Activated CD4-positive, alpha-beta T cell treated with anti-CD3 and anti-CD28 coated beads for 36 hours (primary cell): ENCODE data around the gene PTK6. TPM values are rescaled to one million over a fixed set of nuclear protein-coding genes. Genes with fewer than 3 reads are reported as not detected.

Experiments used
- ATAC-seq: fragments of 200-7000 bp; cut with Tn5 transposase; one replicate; pipeline ENCODE4 v1.10.0; 2021; ENCODE audit warnings: mild to moderate bottlenecking, moderate library complexity
- CTCF ChIA-PET: fragments of 350-600 bp; sonication (Branson Sonifier 250); formaldehyde crosslinking; loops from one replicate; lab custom pipeline; 2021; ENCODE audit warnings: antibody characterized with exemption; lab: Charles Lee
- POLR2A ChIA-PET: fragments of 350-600 bp; sonication (Branson Sonifier 250); formaldehyde crosslinking; loops from one replicate; lab custom pipeline; 2021; ENCODE audit warnings: antibody characterized with exemption, inconsistent platforms; lab: Charles Lee
- DNase-seq: peaks from one replicate; pipeline ENCODE4 v3.0.0-alpha.2; 2020
- H3K27ac Mint-ChIP-seq: one replicate; pipeline ENCODE4 v1.8.0; 2021; ENCODE audit warnings: mixed read lengths
- H3K27me3 Mint-ChIP-seq: one replicate; pipeline ENCODE4 v1.8.0; 2021; ENCODE audit warnings: mixed read lengths
- H3K36me3 Mint-ChIP-seq: one replicate; pipeline ENCODE4 v1.8.0; 2021; ENCODE audit warnings: low read depth, mixed read lengths
- H3K4me1 Mint-ChIP-seq: one replicate; pipeline ENCODE4 v1.8.0; 2021; ENCODE audit warnings: mixed read lengths
- H3K4me3 Mint-ChIP-seq: one replicate; pipeline ENCODE4 v1.8.0; 2021; ENCODE audit warnings: mild to moderate bottlenecking, moderate library complexity, mixed read lengths
- H3K9me3 Mint-ChIP-seq: one replicate; pipeline ENCODE4 v1.8.0; 2021; ENCODE audit warnings: low read depth, mixed read lengths
- intact Hi-C, 2 experiments: fragments of 100-400 bp; cut with DNase I in 1 of 2; cut with micrococcal nuclease in 1 of 2; formaldehyde crosslinking; loops; one replicate each; pipeline versions ENCODE4 v1.14.2 to v1.15.1; 2022 to 2024; cut with DNase I, micrococcal nuclease
- total RNA-seq, 2 experiments: library from RNA; stranded (reverse); gene quantifications; one replicate each; pipeline ENCODE4 v1.2.3, GENCODE V29; 2021

Gene PTK6
- total RNA-seq, 2 experiments from 2014 or later = 0.25 to 0.48 TPM

DNA sequence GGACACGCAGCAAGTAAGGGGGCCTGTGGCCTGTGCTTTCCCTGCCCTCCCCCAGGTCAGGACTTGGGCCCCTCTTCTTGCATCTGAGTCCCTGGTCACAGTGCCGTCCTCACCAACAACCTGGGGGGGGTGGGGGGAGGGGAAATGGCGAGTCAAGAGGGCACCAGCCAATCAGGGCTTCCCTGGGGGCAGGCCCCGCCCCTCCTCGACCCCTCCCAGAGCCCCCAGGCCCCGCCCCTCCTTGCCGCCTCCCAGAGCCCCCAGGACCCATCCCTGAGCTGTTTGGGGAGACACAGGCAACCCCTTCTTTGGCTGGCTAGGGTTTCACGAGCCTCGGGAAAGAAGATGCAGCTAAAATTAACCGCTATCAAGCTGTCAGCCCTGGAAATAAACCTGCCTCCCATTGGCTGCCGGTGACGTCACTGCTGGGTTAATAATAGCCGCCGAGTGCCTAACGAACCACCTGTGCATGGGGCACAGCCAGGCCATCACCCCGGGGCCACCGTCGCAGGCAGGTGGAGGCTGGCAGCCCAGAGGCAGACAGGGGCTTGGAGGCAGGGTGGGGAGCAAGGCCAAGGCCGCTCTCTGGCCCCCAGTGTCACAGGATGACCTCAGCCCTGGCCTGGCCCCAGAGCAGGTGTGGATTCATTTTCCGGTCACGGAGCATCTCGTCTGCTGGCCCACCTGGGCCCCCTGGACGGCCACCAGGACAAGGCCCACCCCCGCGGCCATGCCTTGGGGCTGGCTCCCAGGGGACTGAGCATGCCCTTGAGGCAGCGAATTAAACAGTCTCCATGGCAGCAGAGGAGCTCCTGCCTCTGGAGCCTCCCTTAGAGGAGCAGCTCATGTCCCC is 35.1 kb downstream of the PTK6 start:
- Mint-ChIP-seq H3K9me3 (peaks cover 7% of the 10 kb centered on the region), H3K27me3 (peaks cover 17% of the 10 kb centered on the region), H3K36me3 (no peaks in the 10 kb centered on the region), H3K4me3 (no peak overlapping the region), H3K27ac (no peak overlapping the region), H3K4me1 (peaks cover 3% of the 10 kb centered on the region)
- DNase-seq (no peak), ATAC-seq (no peak)
- intact Hi-C loops = no loop called here
- ChIA-PET CTCF (interaction anchor here (1.5 kb wide), 1 partner anchor 20 kb away, joined by 4 read pairs; no protein-coding TSS in a partner anchor), POLR2A (no interaction called here)

DNA sequence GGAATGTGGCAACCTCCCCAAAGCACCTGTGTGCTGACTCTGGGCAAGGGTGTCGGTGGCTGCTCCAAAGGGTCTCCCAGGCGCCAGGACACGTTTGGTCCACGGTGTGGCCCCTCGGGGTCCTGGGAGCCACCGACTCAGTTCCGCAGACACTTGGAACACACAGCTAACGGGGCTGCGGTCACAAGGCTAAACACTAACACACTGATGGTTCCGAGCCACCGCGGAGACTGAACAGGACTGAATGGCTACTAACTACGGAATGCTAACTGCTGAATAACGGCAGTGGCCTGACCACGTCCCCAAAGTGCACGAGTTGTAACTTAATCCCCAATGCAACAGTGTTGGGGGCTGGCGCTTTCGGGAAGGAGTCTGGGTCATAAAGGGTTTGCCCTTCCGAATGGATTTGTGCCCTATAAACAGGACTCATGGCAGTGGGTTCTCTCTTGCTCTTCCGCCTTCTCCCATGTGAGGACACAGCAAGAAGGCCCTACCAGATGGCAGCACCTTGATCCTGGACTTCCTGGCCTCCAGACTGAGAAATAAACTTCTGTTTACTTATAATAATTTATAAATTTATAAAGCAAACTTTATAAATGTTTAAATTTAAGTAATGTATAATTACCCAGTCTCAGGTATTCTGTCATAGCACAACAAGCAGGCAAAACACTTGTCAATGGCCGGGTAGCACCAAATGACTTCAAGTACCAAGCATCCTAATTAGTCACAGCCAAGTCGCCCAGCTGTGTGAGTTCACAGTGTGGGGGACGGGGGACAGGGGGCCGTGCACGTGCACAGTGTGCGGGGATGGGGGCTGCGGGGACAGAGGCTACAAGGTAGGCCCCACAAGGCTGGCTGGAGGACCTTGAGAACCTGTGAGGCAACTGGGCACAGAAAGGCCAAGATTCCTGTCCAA is 36.0 kb downstream of the PTK6 start:
- POLR2A ChIA-PET = no interaction called here
- Mint-ChIP-seq H3K27me3 (peaks cover 20% of the 10 kb centered on the region), H3K9me3 (peaks cover 7% of the 10 kb centered on the region), H3K36me3 (no peaks in the 10 kb centered on the region), H3K4me1 (peaks cover 1% of the 10 kb centered on the region), H3K4me3 (no peak overlapping the region), H3K27ac (no peak overlapping the region)
- CTCF ChIA-PET = no interaction called here
- ATAC-seq (no peak), DNase-seq (no peak)
- intact Hi-C loops = no loop called here

DNA sequence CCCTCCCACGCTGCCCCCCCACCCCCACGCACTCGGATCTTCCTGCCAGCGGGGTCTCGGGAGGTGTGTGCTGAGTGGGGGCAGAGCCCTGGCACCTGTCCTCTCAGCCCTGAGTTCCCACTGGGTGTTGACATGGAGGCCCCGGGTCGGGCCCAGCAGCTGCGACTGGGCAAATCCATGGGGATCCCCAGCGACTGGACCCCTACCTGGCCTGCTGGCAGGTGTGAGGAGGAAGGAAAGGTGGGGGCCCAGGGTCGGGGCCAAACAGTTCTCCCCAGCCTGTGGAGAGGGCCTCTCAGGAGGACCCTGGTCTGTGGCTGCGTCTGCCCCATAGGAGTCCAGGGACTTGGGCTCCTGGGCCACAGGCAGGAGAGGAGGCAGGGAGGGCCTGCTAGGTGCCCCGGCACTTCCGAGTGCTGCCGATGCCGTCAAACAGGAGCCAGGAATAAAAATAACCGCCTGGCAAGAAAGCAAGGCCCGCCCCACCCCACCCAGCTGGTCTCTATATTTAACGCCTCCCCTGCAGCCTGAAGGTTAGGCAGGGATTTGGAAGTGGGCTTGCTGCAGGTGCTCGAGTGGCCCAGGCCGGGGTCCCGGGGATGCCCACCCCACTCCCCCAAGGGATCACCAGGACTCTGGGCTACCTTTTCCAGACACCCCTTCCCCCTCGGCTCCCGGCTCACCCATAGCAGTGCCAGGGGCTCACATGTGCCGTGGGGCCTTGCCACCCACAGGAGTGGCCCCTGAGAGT is 36.9 kb downstream of the PTK6 start:
- no peak for DNase-seq
- POLR2A ChIA-PET = no interaction called here
- H3K27ac Mint-ChIP-seq = no peak overlapping the region
- H3K4me3 Mint-ChIP-seq = no peak overlapping the region
- peaks cover 7% of the 10 kb centered on the region for H3K9me3 Mint-ChIP-seq
- intact Hi-C loops = no loop called here
- no peaks in the 10 kb centered on the region for H3K36me3 Mint-ChIP-seq
- CTCF ChIA-PET = no interaction called here
- peaks cover 20% of the 10 kb centered on the region for H3K27me3 Mint-ChIP-seq
- no peak for ATAC-seq
- peaks cover 2% of the 10 kb centered on the region for H3K4me1 Mint-ChIP-seq

DNA sequence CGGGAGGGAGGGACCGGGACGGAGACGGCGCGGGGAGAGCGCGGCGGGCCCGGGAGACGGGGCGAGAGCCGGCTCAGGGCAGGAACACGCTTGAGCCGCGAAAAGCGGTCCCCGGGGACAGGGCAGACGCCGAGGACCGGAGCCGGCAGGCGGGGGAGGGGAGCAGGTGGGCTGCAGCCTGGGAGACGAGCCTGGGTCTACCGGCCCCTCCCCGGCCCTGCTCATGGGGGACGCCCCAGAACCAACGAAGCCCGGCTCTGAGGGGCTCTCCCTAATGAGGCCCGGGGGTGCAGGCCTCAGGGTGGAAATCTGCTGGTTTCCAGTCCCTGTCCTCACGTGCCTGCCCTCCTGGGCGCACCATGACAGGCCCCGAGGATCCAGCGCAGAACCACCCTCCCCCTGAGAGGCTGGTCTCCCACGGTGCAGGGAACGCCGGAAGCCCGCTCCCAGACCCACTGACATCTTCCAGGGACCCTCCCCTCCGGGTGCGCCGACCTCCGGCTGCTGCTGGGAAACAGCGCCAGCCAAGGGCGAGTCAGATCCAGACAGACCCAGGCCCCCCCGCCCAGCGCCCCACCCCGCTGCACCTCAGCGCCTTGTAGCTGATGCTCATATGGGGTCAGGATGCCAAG is 37.7 kb downstream of the PTK6 start:
- intact Hi-C loops = no loop called here

DNA sequence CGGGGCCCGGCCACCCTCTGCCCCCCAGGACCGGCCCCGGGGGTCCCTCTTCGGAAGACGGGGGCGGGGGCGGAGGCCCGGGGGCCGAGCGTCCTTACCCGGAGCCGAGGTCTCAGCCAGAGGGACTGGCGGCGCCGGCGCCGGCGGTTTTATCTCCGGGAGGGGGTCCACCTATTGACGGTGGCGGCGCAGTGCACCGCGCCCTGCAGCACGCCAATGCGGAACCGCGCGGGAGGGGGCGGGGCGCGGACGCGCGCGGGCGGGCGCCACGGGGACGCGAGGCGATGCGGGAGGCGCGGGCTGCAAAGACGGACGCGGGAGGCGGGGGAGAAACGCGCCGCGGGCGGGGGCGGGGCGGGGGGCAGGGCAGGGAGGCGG is 38.2 kb downstream of the PTK6 start, which contains the start of gene EEF1A2:
Gene EEF1A2, minus strand, starts transcription at position 124 of the 378 bp plus-strand sequence. CDS start 1,320 bp downstream, outside the sequence.
- DNase-seq (peak; percentile 50), ATAC-seq (no peak)
- ChIA-PET CTCF (no interaction called here), POLR2A (no interaction called here)
- intact Hi-C loops = no loop called here
- Mint-ChIP-seq H3K9me3 (no peaks in the 10 kb centered on the region), H3K27ac (no peak within 1 kb of the TSS), H3K27me3 (peaks cover 12% of the 10 kb centered on the region), H3K4me3 (no peak within 1 kb of the TSS), H3K4me1 (peaks cover 2% of the 10 kb centered on the region), H3K36me3 (no peaks in the 10 kb centered on the region)

More for the DNA sequence above, 37.7 kb downstream of the PTK6 start:
- Mint-ChIP-seq H3K36me3 (no peaks in the 10 kb centered on the region), H3K27ac (no peak overlapping the region), H3K4me1 (peaks cover 2% of the 10 kb centered on the region), H3K27me3 (peaks cover 14% of the 10 kb centered on the region), H3K4me3 (no peak overlapping the region), H3K9me3 (no peaks in the 10 kb centered on the region)
- ChIA-PET CTCF (no interaction called here), POLR2A (no interaction called here)
- DNase-seq = no peak
- ATAC-seq = no peak

DNA sequence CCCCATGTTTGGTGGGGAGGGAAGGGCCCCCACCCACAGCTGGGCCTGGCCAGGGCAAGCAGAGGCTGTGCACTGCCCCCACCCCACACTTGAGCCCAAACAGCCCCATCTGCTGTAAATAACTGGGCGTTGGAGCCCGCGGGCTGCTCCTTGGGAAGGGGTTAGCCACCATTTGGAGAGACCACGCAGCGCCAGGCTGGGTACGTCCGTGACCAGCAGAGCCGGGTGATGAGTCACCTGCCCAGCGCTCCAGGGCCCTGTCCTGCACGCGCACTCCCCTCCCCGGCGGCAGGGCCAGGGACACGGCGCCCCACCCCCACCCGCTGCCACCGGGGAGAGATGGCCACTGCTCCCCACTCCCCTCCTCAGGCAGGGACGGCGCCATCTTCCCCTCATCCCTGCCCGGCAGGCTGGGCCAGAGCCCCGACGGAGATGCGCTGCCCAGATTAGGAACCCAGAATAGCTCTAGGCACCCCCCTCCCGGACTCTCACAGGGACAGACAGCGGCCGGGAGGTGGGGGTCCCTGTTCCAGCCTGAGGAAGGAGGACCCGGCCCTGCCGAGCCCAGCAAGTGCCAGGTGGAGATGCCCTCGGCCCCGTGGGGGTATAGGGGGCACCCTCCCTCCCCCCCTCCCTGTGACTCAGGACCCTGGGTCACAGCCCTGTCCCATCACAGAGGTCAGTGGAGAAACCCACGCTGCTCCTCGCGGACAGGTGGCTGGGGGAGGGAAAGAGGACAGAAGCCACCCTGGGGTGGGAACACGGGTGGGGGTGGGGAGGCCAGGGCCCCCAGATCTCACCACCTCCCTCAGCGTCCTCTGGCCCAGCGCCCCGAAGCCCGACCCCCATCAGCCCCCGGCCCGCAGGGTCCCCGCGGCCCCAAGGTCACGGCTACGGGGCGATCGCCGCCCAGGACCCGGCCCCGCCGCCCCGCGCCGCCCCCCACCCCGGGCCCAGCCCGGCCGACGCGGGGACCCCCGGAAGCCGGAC is 38.9 kb downstream of the PTK6 start:
- H3K4me3 Mint-ChIP-seq = no peak overlapping the region
- ChIA-PET POLR2A (no interaction called here), CTCF (interaction anchor here (0.5 to 0.6 kb wide), 2 partner anchors 283 to 689 kb away, joined by 3 to 4 read pairs; no protein-coding TSS in a partner anchor)
- H3K36me3 Mint-ChIP-seq = no peaks in the 10 kb centered on the region
- ATAC-seq (no peak), DNase-seq (no peak)
- peaks cover 12% of the 10 kb centered on the region for H3K27me3 Mint-ChIP-seq
- H3K4me1 Mint-ChIP-seq = peaks cover 2% of the 10 kb centered on the region
- intact Hi-C loops = loop anchor here in 1 of 2 experiments (2.0 kb wide), 1 partner anchor 23 kb away; the partner anchor contains the start of gene PPDPF
- no peak overlapping the region for H3K27ac Mint-ChIP-seq
- H3K9me3 Mint-ChIP-seq = no peaks in the 10 kb centered on the region

DNA sequence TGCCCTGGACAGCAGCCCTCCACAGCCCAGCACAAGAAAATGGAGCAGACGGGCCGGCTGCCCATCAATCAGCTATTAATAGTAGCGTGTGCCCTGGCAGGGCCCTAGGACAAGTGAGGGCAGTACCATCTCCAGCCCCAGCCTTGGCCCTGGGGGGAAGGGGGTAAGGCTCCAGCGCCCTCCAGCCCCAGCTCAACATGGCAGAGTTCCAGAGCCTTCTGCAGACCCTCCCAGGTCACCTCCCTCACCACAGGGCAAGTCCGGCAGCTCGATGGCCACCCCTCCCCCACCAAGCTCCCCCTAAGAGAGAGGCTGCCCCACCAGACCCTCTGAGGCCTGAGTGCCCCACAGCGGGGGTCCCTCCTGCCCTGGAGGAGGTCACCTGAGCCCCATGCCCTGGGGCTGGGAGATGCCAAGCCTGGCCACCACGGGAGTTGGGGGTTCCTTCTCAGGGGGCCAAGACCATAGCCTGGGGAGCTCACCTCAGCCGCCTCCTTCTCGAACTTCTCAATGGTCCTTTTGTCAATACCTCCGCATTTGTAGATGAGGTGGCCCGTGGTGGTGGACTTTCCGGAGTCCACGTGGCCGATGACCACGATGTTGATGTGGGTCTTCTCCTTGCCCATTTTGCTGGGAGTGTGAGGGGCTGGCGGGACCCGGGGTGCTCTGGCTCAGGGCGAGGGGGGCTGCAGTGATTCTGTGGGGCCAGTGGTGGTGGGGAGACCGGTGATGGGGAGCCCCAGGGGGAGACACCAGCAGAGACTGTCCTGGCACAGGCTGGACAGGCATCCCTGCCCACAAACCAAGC is 39.8 kb downstream of the PTK6 start:
- intact Hi-C loops = loop anchor here in 1 of 2 experiments (2.0 kb wide), 1 partner anchor 23 kb away; the partner anchor contains the start of gene PPDPF
- Mint-ChIP-seq H3K27ac (no peak overlapping the region), H3K9me3 (no peaks in the 10 kb centered on the region), H3K27me3 (peaks cover 12% of the 10 kb centered on the region), H3K36me3 (no peaks in the 10 kb centered on the region), H3K4me3 (no peak overlapping the region), H3K4me1 (peaks cover 2% of the 10 kb centered on the region)
- DNase-seq (no peak), ATAC-seq (no peak)
- ChIA-PET POLR2A (no interaction called here), CTCF (interaction anchor here (0.5 to 1.7 kb wide), 9 partner anchors 9 to 705 kb away, joined by 3 to 5 read pairs (median 3); no protein-coding TSS in a partner anchor)

DNA sequence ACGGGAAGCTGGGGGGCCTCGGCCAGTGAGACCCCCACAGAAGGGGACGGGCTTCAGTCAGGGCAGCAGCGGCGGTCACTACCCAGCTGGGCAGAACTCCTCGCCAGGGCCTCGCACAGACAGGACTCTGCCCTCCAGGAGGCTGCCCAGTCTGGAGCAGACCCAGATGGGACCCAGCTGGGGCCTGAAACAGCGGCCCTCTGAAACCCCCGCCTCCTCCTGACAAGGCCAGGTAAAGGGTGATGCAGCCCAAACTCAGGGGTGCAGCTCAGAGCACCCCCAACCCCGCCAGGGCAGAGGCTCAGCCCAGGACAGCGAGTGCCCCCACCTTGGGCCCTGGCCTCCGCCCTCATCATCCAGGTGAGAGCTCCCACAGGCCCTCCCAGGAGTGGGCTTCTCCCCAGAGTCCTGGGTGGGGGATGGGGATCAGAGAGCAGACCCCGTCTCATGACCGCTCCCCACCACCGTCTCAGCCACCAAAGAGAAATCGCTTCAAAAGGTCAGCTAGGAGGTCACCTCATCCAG is 40.5 kb downstream of the PTK6 start:
- no peaks in the 10 kb centered on the region for H3K36me3 Mint-ChIP-seq
- H3K9me3 Mint-ChIP-seq = no peaks in the 10 kb centered on the region
- ChIA-PET CTCF (interaction anchor here (0.5 to 1.7 kb wide), 14 partner anchors 8 to 705 kb away, joined by 3 to 7 read pairs (median 3); partner anchors contain the start of gene PTK6), POLR2A (interaction anchor here (0.8 kb wide), 1 partner anchor 192 kb away, joined by 3 read pairs; no protein-coding TSS in a partner anchor)
- DNase-seq = no peak
- H3K27ac Mint-ChIP-seq = no peak overlapping the region
- peak overlapping the region; percentile 43 for H3K4me3 Mint-ChIP-seq
- H3K27me3 Mint-ChIP-seq = peaks cover 14% of the 10 kb centered on the region
- ATAC-seq = peak; percentile 16
- H3K4me1 Mint-ChIP-seq = peaks cover 2% of the 10 kb centered on the region
- intact Hi-C loops = loop anchor here (1.0 to 2.0 kb wide), 3 partner anchors 24 to 41 kb away; partner anchors contain the start of genes PPDPF (in 2 of the 2) and PTK6 (in 1 of the 2)
